GM04503 (cell line): Measurements from ENCODE around the gene ADGRV1.
"Not testable (repeated sequence)": the region's sequence is repeated elsewhere in the genome, so short reads cannot be mapped to it uniquely, and the experiment has no call there.

Source experiments
- DNase-seq: peaks from one replicate; pipeline ENCODE4 v3.0.0-alpha.2; 2012; ENCODE audit warnings: low read depth

Gene ADGRV1

DNA sequence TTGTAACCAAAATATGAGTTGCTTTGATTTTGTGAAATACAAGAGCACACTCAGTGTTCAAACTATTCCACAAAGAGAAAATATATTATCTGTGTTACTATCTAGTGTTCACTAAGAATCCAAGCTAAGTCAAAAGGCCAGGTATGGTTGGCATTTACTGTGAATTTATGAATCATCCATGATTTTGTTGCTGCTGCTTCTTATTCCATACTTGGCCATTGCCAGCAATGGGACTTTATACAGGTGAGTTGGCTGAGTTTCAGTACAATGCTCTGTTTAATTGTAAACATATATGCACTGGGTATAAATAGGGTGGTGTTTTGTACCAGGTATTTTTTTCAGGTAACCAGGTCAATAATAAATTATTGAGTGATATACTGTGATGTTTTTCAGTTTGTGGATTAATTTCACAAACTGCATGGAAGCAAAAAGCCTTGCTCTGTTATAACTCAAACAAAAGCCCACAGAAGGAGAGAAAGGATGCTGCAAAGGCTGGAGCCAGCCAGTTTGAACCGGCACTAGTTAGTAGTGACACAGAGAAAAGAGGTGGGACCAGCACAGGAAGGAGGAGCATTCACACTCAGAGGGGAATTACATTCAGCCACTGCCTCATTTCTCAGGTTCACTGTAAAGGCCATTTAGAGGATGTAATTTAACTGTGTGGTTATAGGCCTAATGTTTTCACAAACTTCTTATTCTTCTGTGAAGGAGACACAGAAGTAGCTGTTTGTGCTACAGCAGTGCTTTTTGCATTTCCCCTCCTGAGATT is 381.8 kb downstream of the ADGRV1 start:
- no peak for DNase-seq

DNA sequence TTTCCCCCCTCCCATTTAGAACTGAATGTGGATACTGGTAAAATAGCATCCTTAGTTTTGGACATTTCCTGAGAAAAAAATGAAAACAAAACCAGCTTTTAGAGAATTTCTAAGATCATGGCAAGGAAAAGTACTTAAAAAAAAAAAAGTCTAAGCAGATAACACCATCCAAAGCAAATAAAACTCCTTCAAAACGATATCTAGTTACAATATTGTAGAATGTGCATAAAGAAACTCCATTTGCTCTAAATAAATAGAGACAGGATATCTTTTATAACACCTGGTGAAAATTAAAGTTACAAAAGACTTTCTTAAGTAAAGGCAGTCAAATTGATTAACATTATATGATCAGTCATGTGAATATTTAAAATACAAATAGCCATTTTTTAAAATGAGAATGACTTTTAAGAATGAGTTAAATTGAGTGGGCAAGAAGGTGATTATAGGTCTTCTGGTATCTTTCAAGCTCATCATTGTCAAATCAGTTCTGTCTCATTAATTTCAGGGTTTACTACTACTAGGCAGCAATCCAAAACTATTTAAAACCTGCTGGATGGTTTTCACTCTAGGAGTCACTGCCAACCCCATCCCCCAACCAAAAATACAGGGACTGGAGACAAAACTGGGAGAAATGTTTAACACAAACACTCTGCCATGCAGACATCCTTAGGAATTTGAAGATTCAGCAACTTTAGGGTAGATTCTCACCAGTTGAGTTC is 382.6 kb downstream of the ADGRV1 start:
- DNase-seq = no peak

DNA sequence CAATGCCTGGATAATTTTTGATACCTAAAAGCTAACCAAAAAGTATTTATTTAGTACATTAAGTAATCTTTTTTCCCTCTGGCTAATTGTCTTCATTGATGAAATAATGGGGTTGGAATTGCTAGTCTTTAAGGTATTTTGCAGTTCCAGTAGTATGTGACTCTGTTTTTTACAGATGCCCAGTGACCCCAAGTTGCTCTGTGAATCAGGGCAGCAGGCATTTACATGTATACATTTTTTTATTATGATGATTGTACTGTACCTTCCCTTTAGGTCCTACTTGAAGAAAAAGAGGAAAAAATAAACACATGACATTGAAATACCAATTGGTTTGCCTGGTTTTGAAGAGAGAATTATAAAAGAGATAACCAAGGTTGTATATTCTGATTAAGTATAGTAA is 385.5 kb downstream of the ADGRV1 start:
- no peak for DNase-seq

DNA sequence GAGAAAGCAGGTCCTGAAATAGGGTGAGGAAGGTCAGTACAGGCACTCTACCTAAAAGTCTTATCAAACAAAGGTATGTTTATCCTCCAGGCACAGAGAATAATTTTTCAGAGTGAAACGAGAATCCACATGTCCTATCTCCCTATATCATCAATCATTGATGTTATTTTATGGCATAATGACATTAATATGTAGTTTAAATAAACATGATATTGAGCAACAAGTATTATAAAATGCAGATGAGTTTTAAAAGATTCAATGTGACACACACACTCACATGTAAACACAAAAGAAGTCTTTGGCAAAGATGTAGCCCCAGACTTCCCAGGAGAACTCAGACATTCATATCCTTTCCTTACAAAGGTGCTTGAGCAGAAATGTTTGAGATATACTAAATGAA is 389.1 kb downstream of the ADGRV1 start:
- DNase-seq = no peak

DNA sequence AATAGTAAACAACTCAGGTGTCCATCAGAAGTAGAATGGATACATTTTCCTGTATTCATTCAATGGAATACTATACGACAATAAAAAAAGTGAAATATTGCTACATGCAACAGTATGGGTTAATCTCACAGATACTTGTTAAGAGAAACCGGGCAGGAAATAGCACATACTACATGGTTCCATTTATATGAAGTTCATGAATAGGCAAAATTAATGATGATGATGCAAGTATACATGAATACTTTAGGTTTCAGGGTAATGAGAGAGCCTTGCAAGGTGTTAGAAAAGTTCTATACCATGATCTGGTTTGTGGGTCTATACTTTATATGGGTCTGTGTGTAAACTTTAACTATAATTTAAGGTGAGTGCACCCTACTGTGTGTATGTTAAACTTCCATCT is 390.4 kb downstream of the ADGRV1 start:
- no peak for DNase-seq

DNA sequence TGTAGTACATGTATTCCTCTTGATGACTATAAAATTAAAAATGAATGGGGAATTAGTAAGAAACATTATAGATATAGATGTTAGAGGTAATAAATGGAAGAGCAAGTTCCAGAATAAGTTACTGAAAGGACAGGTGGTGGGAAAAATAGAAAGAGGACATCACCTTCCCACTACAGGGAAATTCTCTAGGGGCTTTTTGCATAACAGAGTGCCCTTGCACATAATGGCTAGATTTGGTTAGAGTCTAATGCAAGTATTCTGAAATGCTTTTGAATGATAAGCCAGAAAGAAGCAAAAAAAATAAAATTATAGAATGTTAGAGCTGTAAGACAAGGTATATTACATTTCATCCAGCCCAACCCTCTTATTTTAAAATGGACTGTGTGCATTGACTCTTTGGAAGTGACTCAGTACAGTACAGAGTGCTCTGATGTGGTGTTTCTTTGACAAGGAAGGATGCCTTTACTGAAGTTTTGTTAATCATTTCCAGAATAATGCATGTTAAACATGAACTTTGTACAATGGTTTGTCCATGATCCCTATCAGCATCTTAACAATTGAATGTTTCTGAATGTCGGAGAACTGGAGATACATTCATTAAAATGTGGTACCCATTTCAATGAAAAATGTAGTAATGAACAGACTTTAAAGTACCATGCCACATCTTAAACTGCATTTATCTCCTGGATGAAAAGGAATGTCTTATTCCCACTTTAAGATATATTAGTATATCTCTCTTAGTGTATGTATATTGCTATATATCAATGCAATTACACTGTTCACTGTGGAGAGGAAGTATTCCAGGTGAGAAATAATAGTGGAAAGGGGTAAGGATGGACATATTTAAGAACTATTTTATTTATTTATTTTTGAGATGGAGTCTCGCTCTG is 391.1 kb downstream of the ADGRV1 start:
- no peak for DNase-seq

DNA sequence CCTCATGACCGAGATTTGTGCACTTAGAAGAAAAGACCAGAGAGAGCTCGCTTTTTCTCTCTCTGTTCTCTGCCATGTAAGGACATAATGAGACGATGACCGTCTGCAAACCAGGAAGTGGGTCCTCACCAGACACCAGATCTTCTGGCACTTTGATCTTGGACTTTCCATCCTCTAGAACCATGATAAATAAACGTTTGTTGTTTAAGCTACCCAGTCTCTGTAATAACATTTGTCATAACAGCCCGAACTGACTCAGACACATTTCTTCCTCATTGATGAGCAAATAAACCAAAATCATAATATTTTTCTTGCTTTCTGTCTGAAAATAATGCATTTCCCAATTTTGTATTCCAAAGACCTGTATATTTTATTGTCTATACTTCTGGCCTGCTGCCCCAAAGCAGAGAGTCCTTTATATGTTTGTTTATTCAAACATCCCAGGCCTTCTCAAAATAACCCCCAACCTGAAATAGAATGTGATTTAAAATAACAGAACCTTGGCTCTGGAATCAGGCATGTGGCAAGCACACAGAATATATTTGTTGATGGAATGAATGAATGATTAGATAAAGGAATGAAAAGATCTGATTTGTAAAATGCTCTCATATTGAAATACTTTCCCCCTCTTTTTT is 396.5 kb downstream of the ADGRV1 start:
- no peak for DNase-seq

DNA sequence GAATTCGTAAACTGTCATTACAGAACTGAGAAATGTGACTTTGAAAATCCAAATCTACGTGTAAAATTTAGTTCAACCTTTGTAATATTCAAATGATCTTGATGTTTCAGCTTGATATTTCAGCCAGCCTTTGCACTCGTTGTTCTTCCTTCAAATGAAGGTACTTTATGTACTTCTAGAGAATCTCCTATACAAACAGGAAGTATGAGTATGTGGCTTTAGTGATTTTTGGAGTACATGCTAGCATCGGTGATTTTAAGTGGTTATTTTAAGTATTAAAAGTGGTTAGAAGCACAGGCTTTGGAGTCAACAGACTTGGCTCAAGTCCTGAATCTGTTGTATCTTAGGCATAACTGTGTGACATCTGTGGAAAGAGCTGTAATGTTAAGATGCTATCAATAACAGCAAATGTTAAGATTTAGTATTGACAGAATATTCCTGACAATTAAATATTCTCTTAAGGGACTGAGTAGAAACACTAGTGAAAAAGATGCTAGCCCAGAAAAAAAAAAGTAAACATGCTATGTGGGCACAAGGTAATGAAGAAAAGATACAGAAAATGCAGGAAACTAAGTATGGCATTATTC is 398.0 kb downstream of the ADGRV1 start:
- DNase-seq = no peak

DNA sequence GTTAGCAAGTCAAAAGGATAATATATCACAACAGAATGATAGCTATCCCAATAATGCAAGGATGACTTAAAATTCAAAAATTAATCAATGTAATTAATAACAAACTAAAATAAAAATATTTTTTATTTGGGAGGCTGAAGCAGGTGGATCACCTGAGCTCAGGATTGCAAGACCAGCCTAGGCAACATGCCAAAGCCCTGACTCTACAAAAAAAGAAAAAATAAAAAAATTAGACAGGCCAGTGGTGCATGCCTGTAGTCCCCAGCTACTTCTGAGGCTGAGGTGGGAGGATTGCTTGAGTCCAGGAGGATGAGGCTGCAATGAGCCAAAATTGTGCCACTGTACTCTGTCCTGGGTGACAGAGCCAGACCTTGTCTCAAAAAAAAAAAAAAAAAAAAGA is 399.3 kb downstream of the ADGRV1 start:
- DNase-seq = no peak

DNA sequence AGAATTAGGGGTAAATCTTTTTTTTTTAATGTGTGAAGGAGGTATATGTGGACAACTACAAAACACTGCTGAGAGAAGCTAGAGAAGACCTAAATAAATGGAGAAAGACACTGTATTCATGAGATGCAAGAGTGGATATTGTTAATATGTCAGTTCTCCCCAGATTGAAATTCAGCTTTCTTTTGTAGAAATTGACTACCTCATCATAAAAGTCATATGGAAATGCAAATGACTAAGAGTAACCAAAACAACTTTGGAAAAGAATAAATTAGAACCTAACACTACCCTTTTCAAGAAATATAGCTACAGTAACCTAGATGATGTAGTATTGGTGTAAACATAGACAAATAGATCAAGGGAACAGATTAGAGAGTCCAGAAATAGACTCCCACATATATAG is 400.7 kb downstream of the ADGRV1 start:
- no peak for DNase-seq

DNA sequence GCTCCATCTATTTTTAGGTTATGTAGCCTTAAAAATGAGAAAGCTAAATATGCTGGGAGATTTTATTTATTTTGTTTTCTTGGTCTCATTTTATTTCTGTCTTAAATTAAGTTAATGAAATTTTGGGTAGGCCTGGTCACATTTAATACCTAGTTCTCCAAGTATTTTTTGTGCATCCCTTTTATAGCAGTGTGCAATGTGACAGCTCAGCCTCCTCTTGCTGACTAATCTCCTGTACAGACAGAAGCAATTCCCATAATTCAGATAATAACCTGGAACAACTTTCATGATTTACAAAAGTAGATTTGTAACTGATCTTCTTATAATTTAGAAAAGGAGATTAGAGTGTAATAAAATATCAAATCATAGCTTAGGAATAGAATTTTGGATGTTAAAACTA is 403.9 kb downstream of the ADGRV1 start:
- DNase-seq = no peak

DNA sequence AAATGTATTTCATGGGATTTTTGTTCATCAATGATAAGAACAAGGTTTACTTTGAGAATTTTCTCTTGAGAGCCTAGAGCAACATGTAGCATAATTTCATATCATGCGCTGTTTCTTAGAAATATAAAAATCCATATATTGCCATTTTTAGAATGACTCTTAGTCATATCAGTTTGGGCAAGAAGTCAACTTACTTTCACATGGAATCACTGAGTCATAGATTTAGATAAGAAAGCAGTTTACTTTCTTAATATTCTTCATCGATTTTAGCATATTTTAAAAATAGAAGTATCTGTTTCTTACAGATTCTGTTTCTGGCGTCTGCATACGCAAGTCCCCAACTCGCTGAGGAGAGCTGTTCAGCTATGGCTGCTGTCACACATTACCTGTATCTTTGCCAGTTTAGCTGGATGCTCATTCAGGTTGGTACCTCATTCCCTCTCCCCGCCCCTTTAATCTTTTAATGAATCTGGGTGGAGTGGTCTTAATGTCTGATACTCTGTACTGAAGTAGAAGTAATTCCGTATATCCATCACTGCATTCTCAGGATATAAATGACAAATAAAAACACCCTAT is 406.6 kb downstream of the ADGRV1 start:
- no peak for DNase-seq

DNA sequence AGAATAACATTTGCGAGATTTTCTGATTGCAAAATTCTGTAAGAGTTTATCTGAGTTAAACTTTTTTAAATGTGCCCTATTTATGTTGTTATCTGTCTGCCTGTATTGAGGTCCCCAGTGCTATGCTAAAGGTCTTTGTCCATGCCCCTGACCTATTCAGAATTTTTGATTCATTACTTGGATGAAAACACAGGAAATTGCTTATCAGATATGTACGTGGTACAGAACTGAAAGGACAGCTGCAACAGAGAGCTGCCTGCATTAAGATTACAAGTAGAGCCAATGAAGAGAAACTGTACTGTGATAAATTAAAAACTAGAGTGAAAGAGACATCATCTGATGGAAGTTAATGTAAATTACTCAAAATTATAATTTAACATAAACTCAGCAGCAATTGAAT is 408.8 kb downstream of the ADGRV1 start:
- no peak for DNase-seq

DNA sequence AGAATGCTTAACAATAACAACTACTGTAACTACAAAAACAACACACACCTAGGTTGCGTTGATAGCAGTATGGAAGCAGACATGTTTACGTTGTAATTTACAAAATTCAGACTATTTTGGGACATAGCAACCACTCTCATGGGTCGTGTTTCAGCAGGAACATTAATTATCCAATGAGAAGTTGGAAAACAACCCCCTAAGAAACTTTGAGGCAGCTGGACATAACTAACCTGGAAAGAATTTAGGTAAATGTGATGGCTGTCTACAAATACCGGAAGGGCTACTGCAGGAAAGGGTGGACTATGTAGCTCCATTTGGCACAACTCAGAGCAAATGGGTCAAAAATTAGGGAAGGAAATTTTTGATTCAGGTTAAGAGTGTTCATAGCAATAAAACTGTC is 409.3 kb downstream of the ADGRV1 start:
- no peak for DNase-seq

DNA sequence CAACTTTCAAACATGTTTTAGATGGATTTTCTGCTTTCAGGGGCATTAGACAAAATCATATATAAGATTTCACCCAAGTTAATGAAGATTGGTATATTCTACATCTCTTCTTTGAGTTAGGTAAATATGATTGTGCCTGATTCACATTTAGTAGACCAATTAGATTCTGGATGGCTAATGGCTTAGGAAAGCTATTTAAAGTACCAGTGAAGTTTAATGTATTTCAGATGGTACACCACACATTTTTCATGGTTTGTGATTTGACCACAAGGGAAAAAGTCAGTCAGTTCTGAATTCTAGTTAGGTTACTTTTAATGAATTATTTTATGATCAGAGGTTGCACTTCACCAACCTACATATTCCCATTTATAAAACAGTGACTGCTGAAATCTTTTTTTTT is 409.7 kb downstream of the ADGRV1 start:
- no peak for DNase-seq

DNA sequence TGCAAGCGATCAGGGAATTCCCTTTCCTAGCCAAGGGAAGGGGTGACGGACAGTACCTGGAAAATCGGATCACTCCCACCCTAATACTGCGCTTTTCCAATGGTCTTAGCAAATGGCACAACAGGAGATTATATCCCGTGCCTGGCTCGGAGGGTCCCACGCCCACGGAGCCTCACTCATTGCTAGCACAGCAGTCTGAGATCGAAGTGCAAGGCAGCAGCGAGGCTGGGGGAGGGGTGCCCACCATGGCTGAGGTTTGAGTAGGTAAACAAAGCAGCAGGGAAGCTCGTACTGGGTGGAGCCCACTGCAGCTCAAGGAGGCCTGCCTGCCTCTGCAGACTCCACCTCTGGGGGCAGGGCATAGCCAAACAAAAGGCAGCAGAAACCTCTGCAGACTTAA is 411.3 kb downstream of the ADGRV1 start:
- DNase-seq = not testable (repeated sequence)

DNA sequence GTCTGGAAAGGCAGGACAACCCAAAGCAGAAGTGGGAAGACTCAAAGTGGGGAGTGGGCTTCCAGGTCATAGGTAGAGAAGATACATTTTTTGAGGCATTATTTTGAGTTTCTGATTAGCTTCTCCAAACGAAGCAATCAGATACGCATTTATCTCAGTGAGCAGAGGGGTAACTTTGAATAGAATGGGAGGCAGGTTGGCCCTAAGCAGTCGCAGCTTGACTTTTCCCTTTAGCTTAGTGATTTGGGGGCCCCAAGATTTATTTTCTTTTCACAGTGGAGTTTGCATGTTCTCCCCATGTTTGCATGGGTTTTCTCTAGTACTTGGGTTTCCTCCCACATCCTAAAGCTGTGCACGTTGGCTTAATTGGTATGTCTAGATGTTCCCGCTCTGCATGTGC is 422.6 kb downstream of the ADGRV1 start:
- no peak for DNase-seq

DNA sequence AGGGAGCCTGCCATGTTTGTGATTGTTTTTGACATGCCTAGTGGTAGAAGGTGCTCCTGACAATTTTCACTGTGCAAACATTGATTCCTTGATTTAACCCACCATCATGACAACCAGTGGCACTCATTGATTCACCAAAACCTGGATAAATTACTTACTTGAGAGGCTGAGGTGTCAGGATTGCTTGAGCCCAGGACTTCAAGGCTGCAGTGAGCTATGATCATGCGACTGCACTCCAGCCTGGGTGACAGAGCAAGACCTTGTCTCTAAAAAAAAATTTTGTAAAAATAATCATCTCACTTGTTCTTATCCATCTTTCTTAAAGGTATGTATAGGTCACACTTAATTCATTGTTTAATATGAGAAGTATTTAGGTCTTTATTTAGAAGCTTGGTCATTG is 423.2 kb downstream of the ADGRV1 start:
- no peak for DNase-seq

DNA sequence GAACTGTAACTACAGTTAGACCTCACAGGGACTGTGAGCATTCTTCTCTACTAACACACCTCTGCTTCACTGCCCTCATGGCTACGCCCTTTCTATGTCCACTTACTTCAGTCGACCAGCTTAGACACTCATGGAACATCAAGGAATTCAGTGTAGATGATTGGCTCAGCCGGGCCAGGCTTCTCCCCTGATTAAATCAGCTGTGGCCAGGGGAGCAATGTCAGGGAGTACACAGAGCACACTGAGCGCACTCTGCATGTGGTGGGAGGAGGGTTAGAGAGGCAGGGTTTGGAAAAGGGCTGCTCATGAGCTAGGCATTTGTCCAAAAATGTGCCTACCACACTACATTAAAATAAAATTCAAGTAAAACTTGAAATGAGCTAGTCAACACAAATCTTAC is 424.0 kb downstream of the ADGRV1 start:
- DNase-seq = no peak

DNA sequence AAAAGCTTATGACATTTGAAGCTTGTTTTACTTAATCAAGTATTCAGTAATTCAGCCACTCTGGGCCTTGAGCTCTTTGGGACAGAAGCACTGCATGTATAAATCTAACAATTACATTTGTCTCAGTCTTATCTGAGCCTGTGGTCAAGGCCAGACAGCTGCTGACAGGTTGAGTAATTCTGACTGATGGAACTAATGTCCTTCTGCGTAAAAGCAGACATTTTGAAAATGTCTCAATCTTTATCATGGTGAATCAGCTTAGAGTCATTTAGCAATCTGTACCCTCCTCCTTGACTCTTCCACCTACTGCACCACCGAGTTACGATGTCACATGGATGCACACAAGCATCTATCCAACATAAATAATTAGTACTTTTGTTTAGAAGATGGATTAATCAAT is 424.6 kb downstream of the ADGRV1 start:
- DNase-seq = no peak

DNA sequence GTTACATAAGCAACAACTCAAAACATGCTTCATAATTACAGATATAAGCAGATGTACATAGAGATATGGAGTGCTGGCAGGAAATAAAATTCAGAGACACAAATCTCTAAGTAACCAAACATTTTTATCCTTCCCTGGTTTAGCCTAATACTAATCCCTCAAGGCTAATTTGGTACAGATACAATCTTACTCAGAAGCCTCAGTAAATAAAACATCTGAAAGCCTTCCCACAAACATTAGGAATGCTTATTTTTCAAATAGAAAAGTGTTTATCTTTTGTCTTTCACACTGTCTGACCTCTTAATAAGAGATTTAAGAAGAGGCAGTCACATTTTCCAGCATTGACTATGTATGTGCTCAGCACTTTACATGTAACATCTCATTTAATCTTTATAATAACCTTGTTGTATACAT is 425.1 kb downstream of the ADGRV1 start:
- no peak for DNase-seq

DNA sequence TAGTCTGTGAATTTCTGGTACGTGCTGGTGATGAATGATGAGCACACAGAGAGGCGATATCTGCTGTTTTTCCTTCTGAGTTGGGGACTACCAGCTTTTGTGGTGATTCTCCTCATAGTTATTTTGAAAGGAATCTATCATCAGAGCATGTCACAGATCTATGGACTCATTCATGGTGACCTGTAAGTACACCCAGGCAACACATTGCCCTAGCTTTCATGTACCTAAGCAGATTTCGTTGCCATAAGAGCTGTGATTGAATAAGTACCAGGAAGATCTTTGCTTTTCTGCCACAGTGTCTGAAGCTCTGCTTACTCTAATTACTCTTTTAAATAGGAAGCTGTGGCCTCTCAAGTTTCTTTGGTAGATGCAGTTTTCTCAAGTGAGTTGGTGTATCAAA is 426.7 kb downstream of the ADGRV1 start:
- DNase-seq = no peak
